Neuron (in vitro differentiated cells): ENCODE results near the gene LY6G5B.

Experiments
- H2AFZ ChIP-seq: one replicate; pipeline ENCODE4 v1.6.1; 2013; ENCODE audit warnings: low read depth, mild to moderate bottlenecking, inconsistent platforms, low read length, moderate library complexity
- H3K27me3 ChIP-seq: one replicate; pipeline ENCODE4 v1.6.1; 2013; ENCODE audit warnings: low read length; ENCODE audit not compliant: insufficient read depth
- H3K36me3 ChIP-seq: one replicate; pipeline ENCODE4 v1.6.1; 2013; ENCODE audit warnings: low read length; ENCODE audit not compliant: insufficient read depth
- H3K4me1 ChIP-seq: one replicate; pipeline ENCODE4 v1.6.1; 2013; ENCODE audit warnings: low read length; ENCODE audit not compliant: insufficient read depth
- H3K4me3 ChIP-seq: 2 replicates; pipeline ENCODE4 v1.5.1; 2013; ENCODE audit warnings: mild to moderate bottlenecking, low read length, moderate library complexity
- H3K9me3 ChIP-seq: one replicate; pipeline ENCODE4 v1.6.1; 2013; ENCODE audit warnings: low read length

Gene LY6G5B

GRCh38 chr6:31680226-31681134, 10.7 kb downstream of the LY6G5B start, which contains the start of gene LY6G5C:
LY6G5C (minus strand) TSS chr6:31681067; CDS start chr6:31680373, 694 bp downstream.
- Histone ChIP-seq H3K27me3 (no peaks in the 10 kb centered on the region), H3K36me3 (peaks cover 17% of the 10 kb centered on the region), H2AFZ (no peak within 1 kb of the TSS), H3K9me3 (peaks cover 3% of the 10 kb centered on the region), H3K4me3 (no peak within 1 kb of the TSS), H3K4me1 (peaks cover 2% of the 10 kb centered on the region)

GRCh38 chr6:31681135-31681671, 11.4 kb downstream of the LY6G5B start:
- Histone ChIP-seq H3K4me3 (no peak overlapping the region), H3K36me3 (peaks cover 21% of the 10 kb centered on the region), H3K27me3 (no peaks in the 10 kb centered on the region), H3K4me1 (peaks cover 2% of the 10 kb centered on the region), H2AFZ (no peak overlapping the region), H3K9me3 (peaks cover 3% of the 10 kb centered on the region)

DNA sequence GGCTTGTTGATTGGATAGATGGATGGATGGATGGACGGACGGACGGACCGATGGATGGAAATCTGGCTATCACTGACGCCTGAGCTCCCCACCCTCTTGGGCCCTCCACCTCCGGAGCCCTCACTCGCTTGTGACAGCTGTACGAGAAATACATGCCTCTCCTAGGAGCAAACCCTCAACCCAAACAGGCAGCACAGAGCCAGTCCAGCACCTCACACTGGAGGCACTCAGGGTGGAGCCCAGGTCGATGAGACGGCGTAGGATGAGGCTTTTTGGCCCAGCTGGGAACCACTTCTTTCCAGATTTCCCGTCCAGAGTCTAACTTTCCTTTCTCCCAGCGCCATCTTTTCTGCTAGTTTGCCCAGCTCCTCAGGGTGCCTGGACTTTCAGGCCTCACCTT, 13.8 kb downstream of the LY6G5B start:
- Histone ChIP-seq H3K4me3 (no peak overlapping the region), H3K4me1 (peaks cover 2% of the 10 kb centered on the region), H3K27me3 (no peaks in the 10 kb centered on the region), H3K9me3 (peaks cover 3% of the 10 kb centered on the region), H3K36me3 (peaks cover 44% of the 10 kb centered on the region), H2AFZ (no peak overlapping the region)

DNA sequence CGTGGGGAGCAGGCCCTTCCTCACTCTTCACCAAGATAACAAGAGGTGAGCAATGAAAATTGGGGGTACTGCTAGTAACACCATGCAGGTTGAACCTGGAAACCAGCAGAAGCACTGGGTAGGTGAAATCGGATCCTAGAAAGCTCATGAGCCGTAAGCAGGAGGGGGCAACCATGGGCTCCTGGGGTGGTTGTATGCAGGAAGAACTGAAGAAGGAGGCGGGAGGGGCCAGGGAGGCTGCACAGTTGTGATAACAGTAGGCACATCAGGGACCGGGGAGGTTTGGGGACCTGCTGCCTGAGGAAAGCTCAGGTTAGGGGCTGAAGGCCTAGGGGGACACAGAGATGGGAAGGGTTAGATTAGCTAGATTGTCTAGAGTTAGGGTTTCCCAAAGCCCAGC, 16.7 kb downstream of the LY6G5B start:
- peaks cover 71% of the 10 kb centered on the region for H3K36me3 ChIP-seq
- no peak overlapping the region for H2AFZ ChIP-seq
- H3K4me1 ChIP-seq = no peaks in the 10 kb centered on the region
- H3K4me3 ChIP-seq = no peak overlapping the region
- H3K9me3 ChIP-seq = peaks cover 3% of the 10 kb centered on the region
- no peaks in the 10 kb centered on the region for H3K27me3 ChIP-seq

DNA sequence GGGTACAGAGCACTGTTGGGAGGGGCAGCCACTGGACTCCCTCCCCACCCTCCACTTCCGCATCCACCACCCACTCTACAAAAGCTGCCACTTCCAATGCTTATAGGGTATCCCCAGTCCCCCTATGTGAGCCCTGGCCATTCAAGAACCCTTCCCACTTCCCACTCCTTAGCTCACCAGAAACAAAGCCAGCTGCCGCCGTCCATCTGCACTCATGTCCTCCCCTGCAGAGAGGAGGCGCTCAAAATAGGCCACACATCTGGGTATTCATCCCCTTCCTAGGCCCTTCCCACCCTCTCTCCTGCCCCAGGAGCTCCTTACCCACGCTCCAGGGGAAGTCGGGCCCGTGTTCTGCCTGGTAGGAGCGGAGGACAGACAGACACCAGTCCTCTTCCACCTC, 17.5 kb downstream of the LY6G5B start:
- Histone ChIP-seq H3K27me3 (no peaks in the 10 kb centered on the region), H3K4me1 (no peaks in the 10 kb centered on the region), H3K36me3 (peaks cover 79% of the 10 kb centered on the region), H3K4me3 (no peak overlapping the region), H2AFZ (no peak overlapping the region), H3K9me3 (peaks cover 3% of the 10 kb centered on the region)

DNA sequence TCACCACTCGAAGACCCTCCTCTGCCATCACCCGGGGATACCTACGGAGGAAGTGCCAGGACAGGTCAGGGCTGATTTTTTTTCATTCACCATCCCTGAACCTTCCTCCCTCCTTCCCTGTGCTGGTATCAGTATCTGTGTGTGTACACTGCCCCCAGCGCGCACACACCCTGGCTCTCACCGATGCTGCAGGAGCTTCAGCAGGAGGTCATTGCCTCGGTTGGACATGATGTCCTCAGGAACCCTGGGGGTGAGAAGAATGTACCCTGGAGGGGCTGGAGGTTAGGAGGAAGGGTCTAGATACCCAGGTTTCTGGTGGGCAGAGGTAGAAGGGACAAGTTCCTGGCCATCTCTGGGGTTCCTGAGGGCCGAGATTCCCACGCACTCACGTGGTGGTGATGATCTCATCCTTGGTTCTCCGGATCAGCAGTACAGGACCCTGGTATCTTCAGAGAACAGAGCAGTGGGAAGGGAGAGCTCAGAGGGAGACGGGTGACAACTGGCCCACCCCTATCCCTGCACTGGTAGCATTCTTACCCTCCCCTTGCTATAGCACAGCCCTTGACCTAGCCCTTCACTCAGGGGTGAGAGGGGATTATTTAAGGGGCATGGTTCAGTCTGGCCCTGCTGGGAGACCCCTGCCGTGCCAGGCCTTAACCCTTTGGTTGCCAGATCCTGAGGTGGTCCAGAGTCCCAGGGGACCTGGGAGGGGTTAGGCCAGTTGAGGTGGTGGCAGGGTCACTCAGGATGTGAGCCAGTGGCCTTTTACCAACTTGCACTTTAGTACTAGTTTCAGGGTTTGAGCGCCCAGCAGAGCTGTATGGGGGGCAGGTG, 18.3 kb downstream of the LY6G5B start:
- H3K27me3 ChIP-seq = no peaks in the 10 kb centered on the region
- H3K4me1 ChIP-seq = no peaks in the 10 kb centered on the region
- peaks cover 2% of the 10 kb centered on the region for H3K9me3 ChIP-seq
- H2AFZ ChIP-seq = no peak overlapping the region
- H3K4me3 ChIP-seq = no peak overlapping the region
- peaks cover 85% of the 10 kb centered on the region for H3K36me3 ChIP-seq

- no peaks in the 10 kb centered on the region for H3K27me3 ChIP-seq
- H3K36me3 ChIP-seq = peaks cover 84% of the 10 kb centered on the region
- no peak overlapping the region for H2AFZ ChIP-seq
- no peak overlapping the region for H3K4me3 ChIP-seq
- no peaks in the 10 kb centered on the region for H3K9me3 ChIP-seq
- H3K4me1 ChIP-seq = no peaks in the 10 kb centered on the region
These were observed 19.7 kb downstream of the LY6G5B start for GRCh38 chr6:31689249-31690110.

DNA sequence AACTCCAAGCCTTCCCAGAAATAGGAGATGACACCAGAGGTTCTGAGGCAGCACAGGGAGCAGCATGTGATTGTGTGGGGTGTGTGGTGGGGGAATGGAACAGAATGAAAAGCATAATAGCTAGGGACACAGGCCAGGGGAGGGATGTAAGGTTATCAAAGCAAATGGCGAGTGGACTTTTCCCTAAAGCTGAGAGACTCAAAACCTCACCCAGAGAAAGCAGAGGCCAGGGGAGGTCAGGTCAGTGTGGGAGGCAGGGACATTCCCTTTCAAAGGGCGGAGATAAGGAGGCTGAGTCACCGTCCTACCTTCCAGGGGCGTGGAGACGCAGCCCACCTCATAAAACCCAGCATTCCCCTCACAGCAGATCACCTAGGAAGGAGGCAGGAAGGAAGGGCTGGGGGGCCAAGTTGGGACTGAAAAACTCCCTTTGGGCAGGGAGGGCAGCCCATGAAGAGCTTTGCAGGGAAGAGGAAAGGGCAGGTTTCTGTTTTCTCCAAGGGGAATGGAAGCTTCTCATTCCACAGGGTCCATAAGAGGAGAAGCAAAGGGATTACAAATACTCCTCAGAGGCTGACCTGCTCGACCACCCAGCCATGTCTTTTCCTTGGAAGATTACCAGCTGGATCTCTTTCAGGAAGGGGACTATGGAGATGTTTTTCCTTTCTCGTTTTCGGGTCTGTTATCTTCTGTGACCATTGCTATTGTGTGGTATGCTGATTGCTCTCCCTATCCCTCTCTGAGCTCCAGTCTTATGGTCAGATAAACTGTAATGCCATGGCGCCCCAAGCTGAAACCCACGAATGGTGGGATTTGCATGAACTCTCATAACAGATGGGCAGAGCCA, 20.7 kb downstream of the LY6G5B start:
- Histone ChIP-seq H3K27me3 (no peaks in the 10 kb centered on the region), H3K36me3 (peaks cover 88% of the 10 kb centered on the region), H3K4me1 (no peaks in the 10 kb centered on the region), H3K4me3 (no peak overlapping the region), H3K9me3 (no peaks in the 10 kb centered on the region), H2AFZ (no peak overlapping the region)

DNA sequence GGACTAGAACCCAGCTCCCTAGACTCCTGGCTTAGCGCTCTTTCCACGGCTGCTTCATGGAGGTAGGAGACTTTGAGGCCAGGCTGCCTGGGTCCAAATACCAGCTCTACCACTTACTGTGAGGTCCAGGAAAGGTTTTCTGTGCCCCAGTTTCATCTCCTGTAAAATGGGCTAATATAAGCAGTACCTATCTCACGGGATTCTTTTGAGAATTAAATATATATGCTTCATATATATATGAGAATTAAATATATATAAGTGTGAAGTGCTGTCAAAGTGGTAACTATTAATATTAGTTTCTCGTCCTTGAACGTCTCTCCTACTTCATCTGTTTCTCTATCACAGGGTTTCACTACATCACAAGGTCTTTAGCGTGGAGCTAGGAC, 21.3 kb downstream of the LY6G5B start:
- Histone ChIP-seq H2AFZ (no peak overlapping the region), H3K36me3 (peaks cover 86% of the 10 kb centered on the region), H3K4me1 (no peaks in the 10 kb centered on the region), H3K27me3 (no peaks in the 10 kb centered on the region), H3K9me3 (no peaks in the 10 kb centered on the region), H3K4me3 (no peak overlapping the region)

DNA sequence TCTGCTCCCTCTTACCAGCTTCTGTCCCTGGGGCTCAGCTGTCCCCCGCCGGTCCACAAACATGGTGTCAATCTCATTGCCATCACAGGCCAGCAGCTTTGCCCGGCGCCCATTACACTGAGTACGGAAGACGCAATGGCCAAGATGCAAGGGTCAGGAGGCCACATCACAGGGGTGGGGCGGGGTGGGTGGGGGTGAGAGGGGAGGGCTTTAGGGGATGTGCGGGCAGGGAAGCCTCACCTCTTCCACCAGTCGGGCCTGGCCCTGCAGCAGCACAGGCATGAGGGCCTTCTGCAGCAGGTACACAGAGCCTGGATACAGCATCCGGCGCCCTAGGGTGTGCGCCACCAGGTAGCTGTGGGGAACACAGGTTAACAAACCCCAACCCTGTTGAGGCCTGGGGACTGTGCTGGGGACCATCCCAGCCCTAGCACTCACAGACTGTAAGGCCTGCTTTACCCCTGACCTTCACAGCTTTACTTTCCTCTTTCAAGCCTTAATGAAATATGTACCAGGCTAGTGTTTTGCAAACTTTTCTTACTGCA, 21.9 kb downstream of the LY6G5B start:
- Histone ChIP-seq H2AFZ (no peak overlapping the region), H3K4me3 (no peak overlapping the region), H3K27me3 (no peaks in the 10 kb centered on the region), H3K9me3 (no peaks in the 10 kb centered on the region), H3K4me1 (no peaks in the 10 kb centered on the region), H3K36me3 (peaks cover 84% of the 10 kb centered on the region)

DNA sequence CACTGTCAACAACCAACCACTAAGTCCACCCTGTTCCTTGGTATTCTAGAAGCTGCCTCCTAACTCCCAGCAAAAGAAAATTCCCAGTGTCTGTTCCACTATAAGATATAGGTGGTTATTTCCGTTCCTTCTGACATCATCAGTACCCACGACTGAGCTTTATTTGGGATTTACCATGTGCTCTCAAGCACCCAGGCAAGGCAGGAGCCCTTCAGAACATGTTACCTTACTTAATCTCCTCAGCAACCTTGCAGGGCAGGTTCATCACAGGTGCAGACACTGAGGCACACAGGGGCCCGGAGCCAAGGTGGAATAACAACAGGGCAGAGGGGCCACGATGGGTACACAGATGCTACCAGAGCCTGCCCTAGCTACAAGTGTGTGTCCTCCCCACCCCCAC, 22.6 kb downstream of the LY6G5B start:
- H2AFZ ChIP-seq = no peak overlapping the region
- H3K36me3 ChIP-seq = peaks cover 82% of the 10 kb centered on the region
- H3K27me3 ChIP-seq = no peaks in the 10 kb centered on the region
- no peaks in the 10 kb centered on the region for H3K9me3 ChIP-seq
- no peak overlapping the region for H3K4me3 ChIP-seq
- no peaks in the 10 kb centered on the region for H3K4me1 ChIP-seq
